ENCODE measurements around the gene NHEJ1.

Gene NHEJ1

DNA sequence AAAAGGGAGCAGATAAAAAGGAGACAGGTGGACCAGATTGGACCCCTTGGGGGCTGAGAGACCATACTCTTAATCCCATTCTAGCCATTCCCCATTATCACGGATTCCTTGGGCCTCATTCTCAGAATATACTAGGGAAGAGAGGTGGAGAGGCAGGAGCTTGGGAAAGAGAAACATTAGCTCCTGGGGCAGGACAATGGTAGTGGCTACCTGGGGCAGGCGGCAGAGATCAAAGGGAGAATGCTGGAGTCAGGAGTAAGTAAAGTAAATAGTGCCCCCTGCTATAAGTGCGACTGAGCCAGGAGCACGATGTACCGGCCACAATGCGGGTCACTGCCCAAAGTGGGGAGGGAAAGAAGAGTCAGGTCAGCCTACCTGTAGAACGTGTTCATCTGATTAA is 79.5 kb downstream of the NHEJ1 start:
- Histone ChIP-seq H3K4me3 (ENCODE audit: low read length) (no peak overlapping the region), H3F3A (ENCODE audit: control insufficient read depth, insufficient read depth) (no peaks in the 10 kb centered on the region; the same call in 1 of the 2 replicates), H3K27ac (ENCODE audit: low read depth, low read length) (no peak overlapping the region), H3K36me3 (ENCODE audit: control insufficient read depth, low read length) (peaks cover 8% of the 10 kb centered on the region), H3K4me2 (ENCODE audit: low read length) (peak overlapping the region; percentile 35), H4K20me1 (ENCODE audit: control insufficient read depth, insufficient read depth, low read depth, low read length) (0 out of 2 replicates have a peak, but pooled peaks cover 3% of the 10 kb centered on the region), H3K9me3 (ENCODE audit: control insufficient read depth, insufficient read depth, low read length) (no peaks in the 10 kb centered on the region), H3K27me3 (ENCODE audit: control insufficient read depth, low read length) (no peaks in the 10 kb centered on the region), H3K79me2 (ENCODE audit: control insufficient read depth, low read length) (no peaks in the 10 kb centered on the region), H3K4me1 (ENCODE audit: control insufficient read depth, low read length) (peaks cover 17% of the 10 kb centered on the region), H3K9me2 (replicated peaks; ENCODE audit: control insufficient read depth, low read length) (no peaks in the 10 kb centered on the region)
- no peak for TF ChIP-seq EZH2phosphoT487 (IDR thresholded peaks at IDR 0.05; ENCODE audit: borderline replicate concordance, low read length)
- TF ChIP-seq, protein P1, sequence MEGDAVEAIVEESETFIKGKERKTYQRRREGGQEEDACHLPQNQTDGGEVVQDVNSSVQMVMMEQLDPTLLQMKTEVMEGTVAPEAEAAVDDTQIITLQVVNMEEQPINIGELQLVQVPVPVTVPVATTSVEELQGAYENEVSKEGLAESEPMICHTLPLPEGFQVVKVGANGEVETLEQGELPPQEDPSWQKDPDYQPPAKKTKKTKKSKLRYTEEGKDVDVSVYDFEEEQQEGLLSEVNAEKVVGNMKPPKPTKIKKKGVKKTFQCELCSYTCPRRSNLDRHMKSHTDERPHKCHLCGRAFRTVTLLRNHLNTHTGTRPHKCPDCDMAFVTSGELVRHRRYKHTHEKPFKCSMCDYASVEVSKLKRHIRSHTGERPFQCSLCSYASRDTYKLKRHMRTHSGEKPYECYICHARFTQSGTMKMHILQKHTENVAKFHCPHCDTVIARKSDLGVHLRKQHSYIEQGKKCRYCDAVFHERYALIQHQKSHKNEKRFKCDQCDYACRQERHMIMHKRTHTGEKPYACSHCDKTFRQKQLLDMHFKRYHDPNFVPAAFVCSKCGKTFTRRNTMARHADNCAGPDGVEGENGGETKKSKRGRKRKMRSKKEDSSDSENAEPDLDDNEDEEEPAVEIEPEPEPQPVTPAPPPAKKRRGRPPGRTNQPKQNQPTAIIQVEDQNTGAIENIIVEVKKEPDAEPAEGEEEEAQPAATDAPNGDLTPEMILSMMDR (IDR thresholded peaks at IDR 0.05; ENCODE audit: low read depth, low read length, poor library complexity, severe bottlenecking) = no peak

DNA sequence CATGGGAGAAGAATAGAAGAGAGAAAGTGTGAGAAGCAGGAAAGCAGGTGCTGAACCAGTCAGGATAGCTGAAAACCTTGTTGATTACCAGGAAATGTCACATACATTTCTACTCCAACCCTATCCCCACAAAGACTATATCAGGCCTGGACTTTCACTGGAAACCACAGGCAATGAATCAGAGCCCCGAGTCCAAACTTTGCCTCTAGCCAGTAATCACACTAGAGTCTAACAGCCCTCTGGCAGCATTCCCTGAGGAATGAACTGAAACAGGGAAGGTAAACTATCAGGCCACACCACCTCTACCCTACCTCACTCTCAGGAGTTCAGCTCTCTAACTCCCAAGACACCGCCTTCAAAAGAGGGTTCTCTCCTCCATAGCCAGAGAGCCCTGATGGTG is 81.2 kb downstream of the NHEJ1 start:
- H3F3A ChIP-seq (ENCODE audit: control insufficient read depth, insufficient read depth) = no peaks in the 10 kb centered on the region; the same call in 1 of the 2 replicates
- H3K4me1 ChIP-seq (ENCODE audit: control insufficient read depth, low read length) = peaks cover 17% of the 10 kb centered on the region
- H3K36me3 ChIP-seq (ENCODE audit: control insufficient read depth, low read length) = peaks cover 8% of the 10 kb centered on the region
- TF ChIP-seq, protein P1 (IDR thresholded peaks at IDR 0.05; ENCODE audit: low read depth, low read length, poor library complexity, severe bottlenecking) = no peak
- TF ChIP-seq EZH2phosphoT487 (IDR thresholded peaks at IDR 0.05; ENCODE audit: borderline replicate concordance, low read length) = no peak
- H3K79me2 ChIP-seq (ENCODE audit: control insufficient read depth, low read length) = no peaks in the 10 kb centered on the region
- H3K27ac ChIP-seq (ENCODE audit: low read depth, low read length) = no peak overlapping the region
- H4K20me1 ChIP-seq (ENCODE audit: control insufficient read depth, insufficient read depth, low read depth, low read length) = 0 out of 2 replicates have a peak, but pooled peaks cover 3% of the 10 kb centered on the region
- H3K27me3 ChIP-seq (ENCODE audit: control insufficient read depth, low read length) = no peaks in the 10 kb centered on the region
- no peak overlapping the region for H3K4me3 ChIP-seq (ENCODE audit: low read length)
- H3K9me3 ChIP-seq (ENCODE audit: control insufficient read depth, insufficient read depth, low read length) = no peaks in the 10 kb centered on the region
- H3K4me2 ChIP-seq (ENCODE audit: low read length) = no peak overlapping the region
- no peaks in the 10 kb centered on the region for H3K9me2 ChIP-seq (replicated peaks; ENCODE audit: control insufficient read depth, low read length)

DNA sequence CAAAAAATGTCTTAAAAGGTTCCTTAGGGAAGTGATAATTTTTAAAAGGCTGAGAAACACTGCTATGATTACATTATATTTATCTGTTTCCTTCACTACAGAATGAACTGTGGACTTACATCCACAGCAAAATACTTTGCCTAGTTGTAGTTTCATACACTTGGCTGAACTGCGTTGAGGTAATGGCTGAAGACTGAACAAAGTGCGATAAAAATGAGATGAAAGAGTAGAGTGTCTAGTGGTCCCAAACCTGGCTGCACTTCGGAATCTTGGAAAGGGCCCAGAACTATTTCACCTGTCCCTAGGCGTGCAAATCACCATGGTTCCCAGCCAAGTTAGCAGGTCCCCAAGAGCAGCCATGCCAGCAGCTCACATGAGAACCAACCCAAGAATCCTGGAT is 81.7 kb downstream of the NHEJ1 start:
- H3K4me2 ChIP-seq (ENCODE audit: low read length) = no peak overlapping the region
- no peaks in the 10 kb centered on the region for H3K9me2 ChIP-seq (replicated peaks; ENCODE audit: control insufficient read depth, low read length)
- peaks cover 17% of the 10 kb centered on the region for H3K4me1 ChIP-seq (ENCODE audit: control insufficient read depth, low read length)
- TF ChIP-seq, protein P1 (IDR thresholded peaks at IDR 0.05; ENCODE audit: low read depth, low read length, poor library complexity, severe bottlenecking) = no peak
- no peak for TF ChIP-seq EZH2phosphoT487 (IDR thresholded peaks at IDR 0.05; ENCODE audit: borderline replicate concordance, low read length)
- H3K9me3 ChIP-seq (ENCODE audit: control insufficient read depth, insufficient read depth, low read length) = no peaks in the 10 kb centered on the region
- H4K20me1 ChIP-seq (ENCODE audit: control insufficient read depth, insufficient read depth, low read depth, low read length) = 0 out of 2 replicates have a peak, but pooled peaks cover 3% of the 10 kb centered on the region
- no peak overlapping the region for H3K4me3 ChIP-seq (ENCODE audit: low read length)
- no peaks in the 10 kb centered on the region; the same call in 1 of the 2 replicates for H3F3A ChIP-seq (ENCODE audit: control insufficient read depth, insufficient read depth)
- peaks cover 8% of the 10 kb centered on the region for H3K36me3 ChIP-seq (ENCODE audit: control insufficient read depth, low read length)
- H3K79me2 ChIP-seq (ENCODE audit: control insufficient read depth, low read length) = no peaks in the 10 kb centered on the region
- H3K27ac ChIP-seq (ENCODE audit: low read depth, low read length) = no peak overlapping the region
- H3K27me3 ChIP-seq (ENCODE audit: control insufficient read depth, low read length) = no peaks in the 10 kb centered on the region

All from DOHH2 (cell line).